HUES6 (cell line): Measurements from ENCODE around the gene PSG6.
"Not testable (repeated sequence)": the region's sequence is repeated elsewhere in the genome, so short reads cannot be mapped to it uniquely, and the experiment has no call there.

Source experiments
- H3K27ac ChIP-seq: 2 replicates; pipeline ENCODE4 v1.7.0; 2013; ENCODE audit warnings: low read depth, mild to moderate bottlenecking, low read length, inconsistent platforms
- H3K27me3 ChIP-seq: 2 replicates; pipeline ENCODE4 v1.6.1; 2013; ENCODE audit warnings: low read length; ENCODE audit not compliant: control insufficient read depth, insufficient read depth
- H3K36me3 ChIP-seq: 2 replicates; pipeline ENCODE4 v1.6.1; 2013; ENCODE audit warnings: low read length; ENCODE audit not compliant: control insufficient read depth, insufficient read depth
- H3K4me1 ChIP-seq: 2 replicates; pipeline ENCODE4 v1.6.1; 2013; ENCODE audit warnings: low read length; ENCODE audit not compliant: control insufficient read depth, insufficient read depth
- H3K4me3 ChIP-seq: 2 replicates; pipeline ENCODE4 v1.5.1; 2013; ENCODE audit warnings: low read depth, low read length
- H3K9ac ChIP-seq: one replicate; pipeline ENCODE4 v1.6.1; 2013; ENCODE audit warnings: mild to moderate bottlenecking, low read length
- H3K9me3 ChIP-seq: 2 replicates; pipeline ENCODE4 v1.6.1; 2013; ENCODE audit warnings: low read depth, low read length; ENCODE audit not compliant: control insufficient read depth, insufficient read depth

PSG6 gene

GRCh38 chr19:42930214-42930613 lies 12.5 kb upstream of the PSG6 start:
- H3K27me3 ChIP-seq, H3K4me1 ChIP-seq, H3K9ac ChIP-seq, H3K4me3 ChIP-seq, H3K27ac ChIP-seq, H3K9me3 ChIP-seq, H3K36me3 ChIP-seq: not testable (repeated sequence)

- no peak overlapping the region for H3K27ac ChIP-seq
- no peaks in the 10 kb centered on the region for H3K4me1 ChIP-seq
- H3K9ac ChIP-seq: no peak overlapping the region
- H3K27me3 ChIP-seq: no peaks in the 10 kb centered on the region; the same call in 1 of the 2 replicates
- no peak overlapping the region for H3K4me3 ChIP-seq
- H3K36me3 ChIP-seq: no peaks in the 10 kb centered on the region
- H3K9me3 ChIP-seq: peaks cover 5% of the 10 kb centered on the region; the same call in 1 of the 2 replicates
Observed at GRCh38 chr19:42928896-42929295, 11.2 kb upstream of the PSG6 start.

- Histone ChIP-seq H3K4me1 (no peaks in the 10 kb centered on the region), H3K4me3 (no peak overlapping the region), H3K27me3 (no peaks in the 10 kb centered on the region; the same call in 1 of the 2 replicates), H3K9me3 (no peaks in the 10 kb centered on the region; the same call in 1 of the 2 replicates), H3K9ac (no peak overlapping the region), H3K36me3 (no peaks in the 10 kb centered on the region), H3K27ac (no peak overlapping the region)
Observed at GRCh38 chr19:42926781-42927180, 9.1 kb upstream of the PSG6 start.

GRCh38 chr19:42923106-42923505 lies 5.4 kb upstream of the PSG6 start:
- H3K9me3 ChIP-seq: not testable (repeated sequence)

GRCh38 chr19:42920971-42921370 lies 3.3 kb upstream of the PSG6 start:
- not testable (repeated sequence) for H3K9ac ChIP-seq, H3K4me3 ChIP-seq, H3K9me3 ChIP-seq, H3K27ac ChIP-seq, H3K36me3 ChIP-seq, H3K4me1 ChIP-seq, H3K27me3 ChIP-seq

More at GRCh38 chr19:42923106-42923505, 5.4 kb upstream of the PSG6 start:
- H3K36me3 ChIP-seq, H3K4me3 ChIP-seq, H3K4me1 ChIP-seq, H3K27me3 ChIP-seq, H3K27ac ChIP-seq, H3K9ac ChIP-seq: not testable (repeated sequence)

GRCh38 chr19:42919757-42920079 lies 2.0 kb upstream of the PSG6 start:
- Histone ChIP-seq H3K27me3 (no peaks in the 10 kb centered on the region), H3K27ac (no peak overlapping the region), H3K4me1 (no peaks in the 10 kb centered on the region), H3K9ac (no peak overlapping the region), H3K4me3 (no peak overlapping the region), H3K9me3 (peaks cover 9% of the 10 kb centered on the region; the same call in 1 of the 2 replicates), H3K36me3 (no peaks in the 10 kb centered on the region)

GRCh38 chr19:42919070-42919756 lies 1.5 kb upstream of the PSG6 start:
- not testable (repeated sequence) for H3K27me3 ChIP-seq, H3K9me3 ChIP-seq, H3K9ac ChIP-seq, H3K27ac ChIP-seq, H3K4me1 ChIP-seq, H3K4me3 ChIP-seq, H3K36me3 ChIP-seq

- not testable (repeated sequence) for H3K36me3 ChIP-seq, H3K4me3 ChIP-seq, H3K4me1 ChIP-seq, H3K27me3 ChIP-seq, H3K9ac ChIP-seq, H3K27ac ChIP-seq, H3K9me3 ChIP-seq
Observed at GRCh38 chr19:42918377-42919069, 829 bp upstream of the PSG6 start.

GRCh38 chr19:42916931-42917330 lies 763 bp downstream of the PSG6 start:
- not testable (repeated sequence) for H3K9me3 ChIP-seq, H3K36me3 ChIP-seq

GRCh38 chr19:42913516-42913915 lies 4.2 kb downstream of the PSG6 start:
- H3K4me3 ChIP-seq, H3K9ac ChIP-seq, H3K9me3 ChIP-seq, H3K27me3 ChIP-seq, H3K27ac ChIP-seq, H3K4me1 ChIP-seq, H3K36me3 ChIP-seq: not testable (repeated sequence)

More at GRCh38 chr19:42916931-42917330, 763 bp downstream of the PSG6 start:
- not testable (repeated sequence) for H3K9ac ChIP-seq, H3K4me3 ChIP-seq, H3K4me1 ChIP-seq, H3K27ac ChIP-seq, H3K27me3 ChIP-seq

GRCh38 chr19:42912941-42913340 lies 4.8 kb downstream of the PSG6 start:
- not testable (repeated sequence) for H3K27me3 ChIP-seq, H3K27ac ChIP-seq, H3K9ac ChIP-seq, H3K36me3 ChIP-seq, H3K9me3 ChIP-seq, H3K4me3 ChIP-seq, H3K4me1 ChIP-seq
